Upper lobe of left lung (tissue), 6 donors: Measurements from ENCODE around the gene PAQR3. TPM values are rescaled to one million over a fixed set of nuclear protein-coding genes. Genes with fewer than 3 reads are reported as not detected.
A peak's percentile ranks its signal among the peaks of the same experiment; 100 is the strongest.

Source experiments
- ATAC-seq, 2 donors: fragments of 200-7000 bp; cut with Tn5 transposase; one replicate each; pipeline ENCODE4 v1.9.1; 2022; ENCODE audit warnings: mild to moderate bottlenecking in 2 of 2, moderate library complexity in 2 of 2; ENCODE audit not compliant: low FRiP score in 2 of 2
- DNase-seq, 2 donors: peaks; one replicate each; pipeline ENCODE4 v3.0.0-alpha.2; 2019 to 2020
- H3K27ac ChIP-seq, 4 donors: fragments of 200-600 bp; sonication (generic); one replicate each; pipeline ENCODE4 v1.5.1; 2016 to 2019
- H3K27me3 ChIP-seq, 4 donors: fragments of 200-600 bp; sonication (generic); one replicate each; pipeline ENCODE4 v1.5.1; 2017 to 2019
- H3K36me3 ChIP-seq, 4 donors: fragments of 200-600 bp; sonication (generic); one replicate each; pipeline ENCODE4 v1.5.1; 2016 to 2019
- H3K4me1 ChIP-seq, 4 donors: fragments of 200-600 bp; sonication (generic); one replicate each; pipeline ENCODE4 v1.5.1; 2018 to 2019
- H3K4me3 ChIP-seq, 4 donors: fragments of 200-600 bp; sonication (generic); one replicate each; pipeline ENCODE4 v1.5.1; 2017 to 2019; ENCODE audit warnings: mild to moderate bottlenecking in 2 of 4, moderate library complexity in 1 of 4
- H3K9me3 ChIP-seq, 4 donors: fragments of 200-600 bp; sonication (generic); one replicate each; pipeline ENCODE4 v1.5.1; 2018 to 2019
- CTCF ChIP-seq, 6 experiments: fragments of 450-650 bp in 4 of 6; fragments of 200-600 bp in 2 of 6; sonication (generic) in 2 of 6; IDR thresholded peaks; one replicate each; pipeline ENCODE4 v1.5.1; 2016 to 2019; ENCODE audit warnings: antibody characterized with exemption in 6 of 6
- EP300 ChIP-seq, 4 donors: sonication (generic); formaldehyde crosslinking; IDR thresholded peaks; one replicate each; pipeline ENCODE4 v1.5.1; 2017; ENCODE audit warnings: antibody characterized with exemption in 4 of 4, control low read depth in 2 of 4
- POLR2A ChIP-seq, 4 donors: fragments of 450-650 bp; IDR thresholded peaks; one replicate each; pipeline ENCODE4 v1.5.1; 2016 to 2017; ENCODE audit warnings: antibody characterized with exemption in 4 of 4, mild to moderate bottlenecking in 2 of 4
- POLR2AphosphoS5 ChIP-seq, 2 donors: sonication (generic); formaldehyde crosslinking; IDR thresholded peaks; one replicate each; pipeline ENCODE4 v1.5.1; 2017; ENCODE audit warnings: antibody characterized with exemption in 2 of 2
- WGBS, 2 donors: methylation state at CpG; one replicate each; pipeline ENCODE4 v1.1.5; 2017 to 2018; 5-methylcytosine and 5-hydroxymethylcytosine counted together
- total RNA-seq, 6 donors: library from RNA; depleted of rRNA in 4 of 6; stranded (reverse); fragments of >200 nt in 4 of 6; gene quantifications; one replicate each; pipeline versions ENCODE4 v1.1.0 to v1.2.1, GENCODE V29; 2016 to 2021
- donor health status: DM: no; HTN: no; CAD: no; lungs with moderate emphysema.
- donor health status: DM: no; HTN: yes; CAD: no; lungs with severe emphysema.

Gene PAQR3
- total RNA-seq, 6 donors from 2014 or later, result 3.4 to 14.2 (median 9.0) TPM

- no peaks in the 10 kb centered on the region for H3K36me3 ChIP-seq
- no peaks in the 10 kb centered on the region for H3K27me3 ChIP-seq
- ATAC-seq (peak in 1 of 2 donors; percentile 51), DNase-seq (no peak)
- no peak overlapping the region for H3K4me3 ChIP-seq
- no peaks in the 10 kb centered on the region for H3K4me1 ChIP-seq
- H3K9me3 ChIP-seq, result no peaks in the 10 kb centered on the region
- H3K27ac ChIP-seq, result no peak overlapping the region
- 42 to 46% methylated on average over 11 of the region's 11 CpGs for WGBS, 2 donors
- no peak for TF ChIP-seq POLR2A (IDR thresholded peaks at IDR 0.05)
- peak in 3 of 6 experiments; percentile 17 to 32 (median 25) for TF ChIP-seq CTCF (IDR thresholded peaks at IDR 0.05)
Observed at GRCh38 chr4:78953769-78954666, 14.8 kb upstream of the PAQR3 start.

- ATAC-seq, result no peak
- Histone ChIP-seq H3K4me3 (no peak overlapping the region), H3K27me3 (no peaks in the 10 kb centered on the region), H3K36me3 (no peaks in the 10 kb centered on the region), H3K4me1 (no peaks in the 10 kb centered on the region), H3K9me3 (no peaks in the 10 kb centered on the region), H3K27ac (no peak overlapping the region)
- TF ChIP-seq POLR2AphosphoS5 (IDR thresholded peaks at IDR 0.05), result no peak
- no peak for TF ChIP-seq EP300 (IDR thresholded peaks at IDR 0.05)
- no peak for TF ChIP-seq POLR2A (IDR thresholded peaks at IDR 0.05)
- TF ChIP-seq CTCF (IDR thresholded peaks at IDR 0.05), result no peak
- 93 to 95% methylated on average over 5 of the region's 5 CpGs for WGBS, 2 donors
- DNase-seq, result no peak
Observed at GRCh38 chr4:78953231-78953630, 14.0 kb upstream of the PAQR3 start.

- Histone ChIP-seq H3K27ac (no peak overlapping the region), H3K4me3 (no peak overlapping the region), H3K36me3 (no peaks in the 10 kb centered on the region), H3K4me1 (no peaks in the 10 kb centered on the region), H3K9me3 (no peaks in the 10 kb centered on the region), H3K27me3 (no peaks in the 10 kb centered on the region)
- DNase-seq (no peak), ATAC-seq (peak in 1 of 2 donors; percentile 89)
- 64 to 66% methylated on average over 3 of the region's 3 CpGs for WGBS, 2 donors
- TF ChIP-seq EP300 (IDR thresholded peaks at IDR 0.05) (no peak), CTCF (IDR thresholded peaks at IDR 0.05) (peak; percentile 15 to 66 (median 54))
Observed at GRCh38 chr4:78951862-78952472, 12.7 kb upstream of the PAQR3 start.

GRCh38 chr4:78949735-78950134, 10.5 kb upstream of the PAQR3 start:
- 80 to 83% methylated on average over 1 of the region's 1 CpG for WGBS, 2 donors
- Histone ChIP-seq H3K9me3 (no peaks in the 10 kb centered on the region), H3K27me3 (no peaks in the 10 kb centered on the region), H3K4me3 (no peak overlapping the region), H3K36me3 (no peaks in the 10 kb centered on the region), H3K4me1 (no peaks in the 10 kb centered on the region), H3K27ac (no peak overlapping the region)
- no peak for TF ChIP-seq POLR2A (IDR thresholded peaks at IDR 0.05)
- TF ChIP-seq EP300 (IDR thresholded peaks at IDR 0.05), result no peak
- no peak for TF ChIP-seq POLR2AphosphoS5 (IDR thresholded peaks at IDR 0.05)
- no peak for TF ChIP-seq CTCF (IDR thresholded peaks at IDR 0.05)
- no peak for DNase-seq
- no peak for ATAC-seq
